ENCODE results near the gene RCVRN.

The RCVRN gene

DNA sequence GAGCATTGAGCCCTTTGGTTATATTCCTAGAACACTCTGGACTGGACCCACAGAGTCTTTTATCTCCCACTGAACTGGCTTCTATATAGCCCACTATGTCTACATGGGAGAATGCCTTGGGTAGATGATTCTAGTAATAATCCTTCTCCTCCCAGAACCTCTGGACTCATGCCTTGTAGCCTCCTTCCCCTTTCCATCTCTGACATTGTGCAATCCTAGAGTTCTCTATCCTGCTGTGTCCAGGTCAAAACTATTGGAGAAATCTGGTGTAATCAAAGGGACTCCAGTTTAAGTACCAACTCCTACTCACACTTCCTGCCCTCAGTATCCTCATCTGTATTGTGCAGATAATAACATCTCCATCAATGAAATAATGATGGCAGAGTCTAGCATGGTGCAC is 9.1 kb downstream of the RCVRN start:
- no peak for DNase-seq

- no peak for DNase-seq
These were observed 10.8 kb downstream of the RCVRN start for GRCh38 chr17:9894231-9894630.

- no peak for DNase-seq
These were observed 11.6 kb downstream of the RCVRN start for GRCh38 chr17:9893411-9894012.

- no peak for DNase-seq
These were observed 14.9 kb downstream of the RCVRN start for GRCh38 chr17:9890124-9890523.

- no peak for DNase-seq
These were observed 17.6 kb downstream of the RCVRN start for GRCh38 chr17:9887508-9887907.

DNA sequence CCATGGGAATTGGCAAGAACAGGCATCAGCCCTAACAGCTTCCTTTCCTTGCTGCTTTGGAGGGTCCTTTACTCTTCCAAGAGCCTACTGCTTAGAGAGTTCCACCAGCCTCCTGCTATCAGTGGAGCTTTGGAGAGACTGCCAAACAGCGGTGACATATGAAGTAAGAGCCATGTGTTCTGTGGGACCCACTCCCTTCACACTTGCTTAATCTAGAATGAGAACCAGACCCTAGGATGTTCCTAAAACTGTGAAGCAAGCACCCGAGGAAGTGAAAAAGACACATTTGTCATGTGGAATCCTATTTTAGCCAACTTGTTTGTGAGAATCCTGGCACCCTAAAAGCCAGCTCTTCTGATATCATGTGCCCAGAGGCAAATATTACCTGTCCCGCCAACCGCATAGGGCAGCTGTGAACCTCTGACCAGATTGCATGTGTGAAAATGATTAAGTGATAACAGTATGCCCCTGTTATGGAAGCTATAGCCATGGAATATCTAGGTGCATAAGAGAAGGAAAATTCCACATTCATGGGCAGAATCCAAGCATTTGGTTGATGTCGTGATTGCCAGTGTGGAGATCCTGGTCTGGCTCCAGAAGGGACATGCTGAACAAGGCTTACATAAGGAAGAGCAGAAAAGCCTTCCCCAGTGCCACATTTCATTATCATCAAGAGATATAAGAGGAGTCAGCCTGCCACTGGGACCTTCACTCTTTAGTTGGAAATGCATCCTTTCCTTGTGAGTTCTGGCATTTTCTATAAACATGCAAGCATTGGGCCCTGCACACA is 18.7 kb downstream of the RCVRN start:
- no peak for DNase-seq

- no peak for DNase-seq
These were observed 21.6 kb downstream of the RCVRN start for GRCh38 chr17:9883451-9883850.

DNA sequence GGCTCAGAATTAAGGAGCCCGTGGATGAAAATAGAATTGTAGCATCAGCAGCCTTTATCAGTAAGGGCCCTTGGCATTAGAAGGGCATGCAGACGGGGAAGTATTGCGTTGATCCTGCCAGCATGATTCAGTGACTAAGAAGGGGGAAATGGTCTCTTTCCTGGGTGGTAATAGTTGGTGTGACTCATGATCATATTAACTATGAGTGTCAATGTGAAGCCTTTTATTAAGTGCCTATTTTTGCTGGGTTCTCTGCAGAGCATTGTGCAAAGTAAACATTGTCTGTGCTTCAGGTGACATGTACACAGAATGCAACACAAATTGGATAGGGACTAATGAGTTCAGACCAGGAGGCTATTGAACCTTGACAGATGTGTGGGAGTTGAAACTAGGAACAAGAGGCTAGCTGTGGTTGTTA is 24.5 kb downstream of the RCVRN start:
- no peak for DNase-seq

GRCh38 chr17:9878786-9879525 is 26.1 kb downstream of the RCVRN start:
- no peak for DNase-seq

DNA sequence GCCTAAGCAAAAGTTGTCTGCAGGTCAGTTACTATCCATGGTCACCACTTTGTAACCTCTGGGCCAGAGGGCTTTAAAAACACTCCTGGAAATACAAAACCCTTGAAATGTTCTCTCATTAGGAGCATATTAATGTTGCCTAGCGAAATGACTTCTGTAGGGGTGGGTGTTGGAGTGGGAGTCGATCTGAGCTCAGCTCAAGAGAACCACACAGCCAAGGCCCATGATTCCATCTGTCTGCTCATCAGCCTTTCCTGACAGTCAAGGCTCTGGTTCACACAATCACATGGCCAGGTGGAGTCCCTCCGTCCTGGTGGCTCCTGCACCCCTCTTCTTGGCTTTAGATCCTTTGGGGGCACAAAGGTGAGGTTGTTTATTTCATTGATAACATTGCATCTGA is 26.7 kb downstream of the RCVRN start:
- DNase-seq: no peak

DNA sequence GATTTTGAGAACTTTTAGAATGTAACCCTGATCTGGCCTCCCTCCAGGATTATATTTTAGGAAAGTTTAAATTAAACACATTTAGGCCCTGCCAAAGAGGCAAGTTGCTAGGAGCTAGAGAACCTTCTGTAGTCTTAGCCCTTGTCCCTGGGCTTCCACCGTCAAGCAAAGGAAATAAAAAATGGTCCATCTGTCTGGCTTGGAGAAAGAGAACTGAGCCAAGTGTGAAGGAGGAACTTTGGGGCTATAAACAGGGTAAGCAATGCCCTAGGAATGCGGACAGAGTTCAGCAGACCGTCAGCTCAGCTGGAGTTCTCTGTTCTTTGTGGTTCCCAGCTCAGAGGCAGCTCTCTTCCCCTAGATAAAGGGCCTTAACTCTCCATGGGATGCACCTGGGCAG is 29.6 kb downstream of the RCVRN start:
- no peak for DNase-seq

GRCh38 chr17:9874722-9875121 is 30.3 kb downstream of the RCVRN start:
- no peak for DNase-seq

- DNase-seq: no peak
These were observed 32.2 kb downstream of the RCVRN start for GRCh38 chr17:9872852-9873251.

DNA sequence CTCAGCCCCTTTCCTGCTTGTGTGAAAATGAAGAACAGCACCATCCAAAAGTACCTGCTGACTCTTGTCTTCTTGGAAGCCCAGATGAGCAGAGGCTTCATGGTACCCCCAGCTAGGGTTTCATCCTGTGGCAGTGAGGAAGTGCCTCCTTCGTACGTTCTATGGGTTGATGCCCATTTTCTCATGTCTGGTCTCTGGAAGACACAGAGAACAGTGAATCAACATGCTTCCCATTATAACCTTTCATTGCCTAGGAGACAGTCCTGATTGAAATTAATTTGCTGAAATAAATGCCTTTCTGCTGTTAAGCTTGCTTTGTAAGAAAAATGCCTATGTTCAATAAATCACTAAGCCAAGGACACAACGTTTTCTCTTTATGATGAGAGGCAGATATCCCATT is 36.5 kb downstream of the RCVRN start:
- DNase-seq: no peak

DNA sequence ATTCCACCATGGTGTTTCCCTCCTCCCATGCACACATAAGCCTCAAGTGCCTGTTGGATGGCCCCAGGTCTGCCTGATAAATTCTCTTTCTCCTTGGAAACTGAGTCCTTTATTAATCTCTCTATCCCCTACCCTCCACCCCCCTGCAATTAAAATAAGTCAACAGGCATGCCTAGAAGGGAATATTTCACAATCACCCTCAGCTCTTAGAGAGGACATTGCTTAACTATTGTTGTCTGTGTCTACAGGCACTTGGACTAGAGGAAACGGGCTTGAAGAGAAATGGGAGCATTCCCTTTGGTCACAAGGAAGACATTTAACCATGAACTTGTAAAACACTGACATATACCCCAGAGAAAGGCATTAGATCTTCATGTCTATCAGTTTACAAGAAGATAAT is 39.5 kb downstream of the RCVRN start:
- no peak for DNase-seq

GRCh38 chr17:9862949-9863348 is 42.1 kb downstream of the RCVRN start:
- no peak for DNase-seq

DNA sequence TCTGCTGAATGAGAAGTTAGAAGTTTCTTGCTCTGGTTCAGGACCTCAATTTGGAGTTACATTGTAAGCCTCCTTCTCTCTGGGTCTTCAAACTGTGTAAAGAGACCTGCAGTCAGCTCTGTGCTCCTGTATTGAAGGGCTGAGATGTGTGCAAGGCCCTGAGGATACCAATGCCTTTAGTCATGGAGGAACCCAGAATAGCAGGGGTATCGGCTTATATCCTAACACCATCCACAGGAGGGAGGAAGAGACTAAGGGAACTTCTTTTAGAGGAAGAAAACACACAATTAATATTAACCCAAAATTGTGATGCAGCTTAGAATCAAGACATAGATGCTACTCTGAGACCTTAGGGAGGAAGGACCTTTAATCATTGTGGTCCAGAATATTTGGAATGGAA is 42.9 kb downstream of the RCVRN start:
- DNase-seq: no peak

- DNase-seq: no peak
These were observed 44.2 kb downstream of the RCVRN start for GRCh38 chr17:9860851-9861250.

DNA sequence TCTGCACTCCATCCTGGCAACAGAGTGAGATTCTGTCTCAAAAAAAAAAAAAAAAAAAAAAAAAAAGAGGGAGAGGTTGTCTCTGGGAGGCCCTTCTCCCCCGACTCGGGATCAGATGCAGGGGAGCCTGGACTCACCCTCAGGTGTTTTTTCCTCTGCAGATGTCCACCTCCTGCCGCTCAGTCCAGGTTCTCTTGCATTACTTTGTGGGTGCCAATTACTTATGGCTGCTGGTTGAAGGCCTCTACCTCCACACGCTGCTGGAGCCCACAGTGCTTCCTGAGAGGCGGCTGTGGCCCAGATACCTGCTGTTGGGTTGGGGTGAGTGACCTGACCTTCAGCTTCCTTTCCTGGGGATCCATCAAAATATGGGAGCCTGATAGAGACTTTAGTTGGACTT is 45.3 kb downstream of the RCVRN start:
- DNase-seq: no peak

GRCh38 chr17:9855036-9855435 is 50.0 kb downstream of the RCVRN start:
- no peak for DNase-seq

- DNase-seq: no peak
These were observed 50.8 kb downstream of the RCVRN start for GRCh38 chr17:9854255-9854654.

DNA sequence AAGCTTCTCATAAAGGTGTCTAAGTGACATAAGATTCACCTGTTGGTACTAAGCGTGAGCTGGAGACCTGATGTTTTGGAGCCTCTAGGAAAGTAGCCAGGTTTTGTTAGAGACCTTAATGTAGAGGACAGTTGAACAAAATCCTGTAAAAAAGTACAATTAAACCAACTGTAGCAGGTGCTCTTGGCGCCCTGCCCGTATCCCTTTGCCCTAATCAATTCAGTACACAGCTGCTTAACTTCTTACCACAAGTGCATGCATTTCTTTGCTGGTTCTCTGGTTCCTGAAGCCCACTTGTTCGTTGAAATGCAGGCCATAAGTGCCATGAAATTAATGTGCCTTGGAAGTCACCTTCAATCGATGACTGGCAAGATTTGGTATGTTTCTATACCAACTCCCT is 54.9 kb downstream of the RCVRN start:
- DNase-seq: no peak

All from NCI-H446 treated with DMSO at 0.1 percent for 48 hours (cell line).